ENCODE data around the gene DNM1L. TPM values are rescaled to one million over a fixed set of nuclear protein-coding genes. Genes with fewer than 3 reads are reported as not detected.

The DNM1L gene
- total RNA-seq, 4 donors from 2014 or later: 30.6 to 91.6 (median 50.0) TPM

DNA sequence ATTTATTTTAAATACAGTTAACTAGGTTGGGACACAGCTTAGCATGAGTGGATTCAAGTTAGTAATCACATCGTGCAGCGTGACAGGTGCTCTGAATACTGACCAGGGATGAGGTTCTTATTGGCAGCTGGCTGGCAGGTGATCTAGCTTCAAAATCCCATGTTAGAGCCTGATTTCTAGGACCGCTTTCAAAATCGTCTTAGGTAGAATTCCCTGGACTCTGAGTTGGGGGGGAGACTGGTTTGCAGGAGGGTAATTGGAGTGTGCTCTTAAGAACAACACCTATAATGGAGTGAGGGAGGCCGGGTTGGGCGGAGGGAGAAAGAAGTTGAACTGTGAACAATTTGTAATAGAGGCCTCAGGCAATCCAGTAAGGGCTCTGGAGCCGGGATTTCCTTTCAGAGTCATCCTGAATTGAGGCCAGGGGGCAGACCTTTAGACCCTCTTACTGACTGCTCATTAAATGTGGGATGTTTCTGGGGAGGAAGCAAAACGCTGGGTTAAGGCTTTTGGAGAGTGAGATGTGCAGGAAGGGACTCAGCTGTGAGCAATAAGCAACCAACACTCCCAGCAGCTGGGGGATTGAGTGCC lies 77.5 kb downstream of the DNM1L start:
- DNase-seq: no peak
- peaks cover 0 to 18% (median 3%) of the 10 kb centered on the region in 4 donors for H3K4me1 ChIP-seq
- H3K36me3 ChIP-seq: peaks cover 0 to 21% (median 0%) of the 10 kb centered on the region in 3 donors
- H3K9me3 ChIP-seq: no peaks in the 10 kb centered on the region
- H3K4me3 ChIP-seq: peak overlapping the region in 1 of 4 donors; percentile 87
- H3K27ac ChIP-seq: peak overlapping the region; percentile 82 to 93 (median 90)
- H3K27me3 ChIP-seq: no peaks in the 10 kb centered on the region
- peak in 1 of 6 experiments; percentile 4 for TF ChIP-seq CTCF (IDR thresholded peaks at IDR 0.05)
- TF ChIP-seq POLR2A (IDR thresholded peaks at IDR 0.05): no peak

DNA sequence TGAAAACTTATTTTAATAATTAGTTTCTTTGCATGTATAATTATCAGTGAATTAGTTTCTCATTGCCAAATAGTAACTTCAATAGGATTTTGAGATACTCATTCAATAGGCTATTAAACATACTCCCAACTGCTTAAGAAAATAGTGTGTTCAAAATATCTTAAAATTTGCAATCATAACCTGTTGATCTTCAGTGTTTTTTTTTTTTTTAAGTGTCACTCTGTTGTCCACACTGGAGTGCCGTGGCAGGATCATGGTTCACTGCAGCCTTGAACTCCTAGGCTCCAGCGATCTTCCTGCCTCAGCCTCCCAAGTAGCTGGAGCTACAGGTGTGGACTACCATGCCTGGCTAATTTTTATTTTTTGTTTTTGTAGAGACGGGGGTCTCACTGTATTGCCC lies 78.1 kb downstream of the DNM1L start:
- Histone ChIP-seq H3K4me3 (no peak overlapping the region), H3K4me1 (peaks cover 0 to 18% (median 3%) of the 10 kb centered on the region in 4 donors), H3K27me3 (no peaks in the 10 kb centered on the region), H3K36me3 (peaks cover 0 to 15% (median 0%) of the 10 kb centered on the region in 3 donors), H3K9me3 (no peaks in the 10 kb centered on the region), H3K27ac (no peak overlapping the region)
- TF ChIP-seq POLR2A (IDR thresholded peaks at IDR 0.05) (no peak), CTCF (IDR thresholded peaks at IDR 0.05) (no peak)
- no peak for DNase-seq

DNA sequence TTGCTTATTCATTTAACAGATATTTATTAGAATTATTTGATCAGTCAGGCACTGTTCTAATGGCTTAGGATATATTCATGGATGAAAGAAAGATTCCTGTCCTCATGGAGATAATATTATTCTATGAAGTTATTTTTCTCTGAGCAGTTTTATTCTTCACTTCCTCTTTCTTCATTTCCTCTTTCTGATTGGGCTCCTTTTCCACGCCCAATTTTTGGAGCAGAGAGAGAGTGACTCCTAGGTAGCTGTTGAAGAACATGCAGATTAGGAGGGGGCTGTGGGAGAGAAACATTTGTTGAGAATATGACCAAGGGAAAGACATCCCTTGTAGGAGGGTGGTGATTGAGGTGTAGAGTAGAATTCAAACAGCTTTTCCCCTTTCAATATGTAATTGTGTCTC lies 82.6 kb downstream of the DNM1L start:
- no peak overlapping the region for H3K27ac ChIP-seq
- no peak for TF ChIP-seq CTCF (IDR thresholded peaks at IDR 0.05)
- TF ChIP-seq POLR2A (IDR thresholded peaks at IDR 0.05): no peak
- no peaks in the 10 kb centered on the region for H3K27me3 ChIP-seq
- H3K4me1 ChIP-seq: peaks cover 0 to 2% (median 0%) of the 10 kb centered on the region in 4 donors
- no peaks in the 10 kb centered on the region for H3K9me3 ChIP-seq
- no peaks in the 10 kb centered on the region for H3K36me3 ChIP-seq
- no peak for DNase-seq
- no peak overlapping the region for H3K4me3 ChIP-seq

DNA sequence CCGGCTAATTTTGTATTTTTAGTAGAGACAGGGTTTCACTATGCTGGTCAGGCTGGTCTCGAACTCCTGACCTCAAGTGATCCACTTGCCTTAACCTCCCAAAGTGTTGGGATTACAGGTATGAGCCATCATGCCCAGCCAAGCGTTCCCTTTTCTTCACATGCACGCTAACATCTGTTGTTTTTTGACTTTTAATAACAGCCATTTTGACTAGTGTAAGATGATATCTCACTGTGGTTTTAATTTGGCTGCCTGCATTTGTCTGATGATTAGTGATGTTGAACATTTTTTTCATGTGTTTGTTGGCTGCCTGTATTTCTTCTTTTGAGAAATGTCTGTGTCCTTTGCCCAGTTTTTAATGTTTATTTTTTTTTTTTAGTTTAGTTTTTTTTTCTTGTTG lies 86.8 kb downstream of the DNM1L start:
- no peak for DNase-seq
- Histone ChIP-seq H3K27me3 (no peaks in the 10 kb centered on the region), H3K9me3 (no peaks in the 10 kb centered on the region), H3K27ac (no peak overlapping the region), H3K4me1 (peaks cover 0 to 13% (median 0%) of the 10 kb centered on the region in 4 donors), H3K36me3 (no peaks in the 10 kb centered on the region), H3K4me3 (no peak overlapping the region)
- TF ChIP-seq POLR2A (IDR thresholded peaks at IDR 0.05) (no peak), CTCF (IDR thresholded peaks at IDR 0.05) (no peak)

GRCh38 chr12:32768518-32768917 lies 89.4 kb downstream of the DNM1L start:
- Histone ChIP-seq H3K4me3 (no peak overlapping the region), H3K27ac (no peak overlapping the region), H3K36me3 (no peaks in the 10 kb centered on the region), H3K9me3 (no peaks in the 10 kb centered on the region), H3K4me1 (peaks cover 0 to 18% (median 0%) of the 10 kb centered on the region in 4 donors), H3K27me3 (no peaks in the 10 kb centered on the region)
- no peak for DNase-seq
- TF ChIP-seq POLR2A (IDR thresholded peaks at IDR 0.05) (no peak), CTCF (IDR thresholded peaks at IDR 0.05) (no peak)

Measured in Peyer's patch (tissue), 4 donors.